Keratinocyte (primary cell): ENCODE measurements around the gene NXPH3. TPM values are rescaled to one million over a fixed set of nuclear protein-coding genes. Genes with fewer than 3 reads are reported as not detected.
"Not testable (repeated sequence)": the region's sequence is repeated elsewhere in the genome, so short reads cannot be mapped to it uniquely, and the experiment has no call there.

ENCODE experiments used
- DNase-seq: peaks from one replicate; pipeline ENCODE4 v3.0.0-alpha.2; 2011; ENCODE audit warnings: low read depth, missing footprints, low spot score
- FAIRE-seq: peaks from 2 replicates; lab custom pipeline; 2011; peaks lifted over from hg19 to GRCh38; lab: Jason Lieb, UNC
- H2AFZ ChIP-seq: 2 replicates; pipeline ENCODE4 v1.6.0; 2012; ENCODE audit warnings: low read length, control low read depth, inconsistent platforms; ENCODE audit not compliant: control insufficient read depth
- H3K27ac ChIP-seq: 2 replicates; pipeline ENCODE4 v1.5.1; 2011; ENCODE audit warnings: low read length; ENCODE audit not compliant: control insufficient read depth, insufficient read depth
- H3K27me3 ChIP-seq: 3 replicates; pipeline ENCODE4 v1.6.0; 2011; ENCODE audit warnings: low read length; ENCODE audit not compliant: control insufficient read depth, insufficient read depth; ENCODE audit errors: extremely low read depth
- H3K36me3 ChIP-seq, 2 experiments: 2 replicates in 1 of 2; 3 replicates in 1 of 2; pipeline ENCODE4 v1.5.1; 2011; ENCODE audit warnings: low read length in 2 of 2, mild to moderate bottlenecking in 1 of 2; ENCODE audit not compliant: control insufficient read depth in 2 of 2, insufficient read depth in 2 of 2; ENCODE audit errors: extremely low read depth in 1 of 2
- H3K4me1 ChIP-seq: 3 replicates; pipeline ENCODE4 v1.5.1; 2011; ENCODE audit warnings: low read length; ENCODE audit not compliant: control insufficient read depth, insufficient read depth; ENCODE audit errors: extremely low read depth
- H3K4me2 ChIP-seq: 3 replicates; pipeline ENCODE4 v1.6.0; 2011; ENCODE audit warnings: low read depth, low read length; ENCODE audit not compliant: control insufficient read depth, insufficient read depth; ENCODE audit errors: extremely low read depth
- H3K4me3 ChIP-seq, 3 experiments: fragments of 200-600 bp in 1 of 3; sonication (generic) in 1 of 3; 2 replicates in 2 of 3; 3 replicates in 1 of 3; pipeline ENCODE4 v1.5.1; 2011 to 2016; ENCODE audit warnings: low read length in 3 of 3, mild to moderate bottlenecking in 3 of 3, control low read depth in 2 of 3, inconsistent platforms in 1 of 3, low read depth in 1 of 3, mixed read lengths in 1 of 3, mixed run types in 1 of 3, moderate library complexity in 1 of 3; ENCODE audit not compliant: control insufficient read depth in 2 of 3, insufficient read depth in 2 of 3; ENCODE audit errors: extremely low read depth in 1 of 3
- H3K79me2 ChIP-seq: 2 replicates; pipeline ENCODE4 v1.6.0; 2012; ENCODE audit warnings: low read length; ENCODE audit not compliant: control insufficient read depth, insufficient read depth
- H3K9ac ChIP-seq: 3 replicates; pipeline ENCODE4 v1.6.0; 2011; ENCODE audit warnings: low read length; ENCODE audit not compliant: control insufficient read depth, insufficient read depth; ENCODE audit errors: extremely low read depth
- H3K9me1 ChIP-seq: 3 replicates; pipeline ENCODE4 v1.6.0; 2011; ENCODE audit warnings: low read length; ENCODE audit not compliant: control insufficient read depth, insufficient read depth; ENCODE audit errors: extremely low read depth
- H3K9me3 ChIP-seq: 2 replicates; pipeline ENCODE4 v1.5.1; 2012; ENCODE audit warnings: low read depth, low read length; ENCODE audit not compliant: control insufficient read depth
- H4K20me1 ChIP-seq: 3 replicates; pipeline ENCODE4 v1.6.0; 2011; ENCODE audit warnings: low read length; ENCODE audit not compliant: control insufficient read depth, insufficient read depth; ENCODE audit errors: extremely low read depth
- CTCF ChIP-seq, 3 experiments: IDR thresholded peaks in 1 of 3; conservative IDR thresholded peaks in 1 of 3; optimal IDR thresholded peaks in 1 of 3; 2 replicates in 2 of 3; 3 replicates in 1 of 3; pipeline versions ENCODE3 to v1.5.1; 2011; ENCODE audit warnings: low read length in 3 of 3, mild to moderate bottlenecking in 3 of 3, moderate library complexity in 2 of 3, control low read depth in 1 of 3, inconsistent platforms in 1 of 3; ENCODE audit not compliant: insufficient read depth in 2 of 3; ENCODE audit errors: extremely low read depth in 1 of 3
- EZH2 ChIP-seq: IDR thresholded peaks from one replicate; pipeline ENCODE4 v1.6.1; 2012; ENCODE audit warnings: inconsistent platforms, mild to moderate bottlenecking, low read length, moderate library complexity
- dilution Hi-C: fragments of 300-500 bp; cut with MboI; formaldehyde crosslinking; loops from one replicate; pipeline ENCODE4 v1.7.0; 2020; ENCODE audit warnings: low sequenced_read_pairs; ENCODE audit not compliant: extremely low pct_ligation_motif_present
- polyA plus RNA-seq, 5 experiments: library from polyadenylated mRNA; depleted of rRNA in 3 of 5; stranded (reverse) in 3 of 5; stranded (forward) in 1 of 5; unstranded in 1 of 5; fragments of >200 nt; gene quantifications; 1 replicate in 1 of 5; 2 replicates in 3 of 5; 3 replicates in 1 of 5; pipeline versions ENCODE4 v1.2.1 to v1.2.3, GENCODE V29; 2011 to 2012; ENCODE audit warnings: missing spikeins in 2 of 5, low read depth in 1 of 5, low replicate concordance in 1 of 5

The NXPH3 gene
- polyA plus RNA-seq, 1 donor (not counting 4 experiments of a cell fraction or from before 2014, with no cell fraction given), result 0.12 TPM

GRCh38 chr17:49549691-49550678 lies 25.7 kb upstream of the NXPH3 start:
- H3K27me3 ChIP-seq, result no peaks in the 10 kb centered on the region
- H3K36me3 ChIP-seq, result no peaks in the 10 kb centered on the region
- DNase-seq (no peak), FAIRE-seq (no peak)
- peaks cover 18% of the 10 kb centered on the region for H3K4me1 ChIP-seq
- dilution Hi-C loops, result no loop called here
- TF ChIP-seq CTCF (optimal IDR thresholded peaks at IDR 0.05 in 1 of 3, IDR thresholded peaks at IDR 0.05 in 1 of 3, conservative IDR thresholded peaks at IDR 0.05 in 1 of 3; ENCODE audit: extremely low read depth in 1 of 3, insufficient read depth in 2 of 3, low read length in 3 of 3) (no peak), EZH2 (no peak)
- no peak overlapping the region for H3K4me3 ChIP-seq
- no peak overlapping the region for H3K4me2 ChIP-seq
- no peak overlapping the region for H3K27ac ChIP-seq
- no peaks in the 10 kb centered on the region for H3K9me1 ChIP-seq
- no peaks in the 10 kb centered on the region for H3K9me3 ChIP-seq
- no peak overlapping the region for H2AFZ ChIP-seq
- H3K9ac ChIP-seq, result no peak overlapping the region
- H4K20me1 ChIP-seq, result no peaks in the 10 kb centered on the region
- no peaks in the 10 kb centered on the region for H3K79me2 ChIP-seq

- H3K36me3 ChIP-seq, H3K9ac ChIP-seq, dilution Hi-C loops, H4K20me1 ChIP-seq, DNase-seq, H3K9me1 ChIP-seq, H3K79me2 ChIP-seq, FAIRE-seq, H2AFZ ChIP-seq, H3K4me2 ChIP-seq, H3K9me3 ChIP-seq, H3K27ac ChIP-seq, H3K27me3 ChIP-seq, H3K4me3 ChIP-seq: not testable (repeated sequence)
- H3K4me1 ChIP-seq, result peaks cover 22% of the 10 kb centered on the region
These were observed 24.9 kb upstream of the NXPH3 start for GRCh38 chr17:49550764-49551163.
